ENCODE data around the gene GREB1L.

Gene GREB1L

DNA sequence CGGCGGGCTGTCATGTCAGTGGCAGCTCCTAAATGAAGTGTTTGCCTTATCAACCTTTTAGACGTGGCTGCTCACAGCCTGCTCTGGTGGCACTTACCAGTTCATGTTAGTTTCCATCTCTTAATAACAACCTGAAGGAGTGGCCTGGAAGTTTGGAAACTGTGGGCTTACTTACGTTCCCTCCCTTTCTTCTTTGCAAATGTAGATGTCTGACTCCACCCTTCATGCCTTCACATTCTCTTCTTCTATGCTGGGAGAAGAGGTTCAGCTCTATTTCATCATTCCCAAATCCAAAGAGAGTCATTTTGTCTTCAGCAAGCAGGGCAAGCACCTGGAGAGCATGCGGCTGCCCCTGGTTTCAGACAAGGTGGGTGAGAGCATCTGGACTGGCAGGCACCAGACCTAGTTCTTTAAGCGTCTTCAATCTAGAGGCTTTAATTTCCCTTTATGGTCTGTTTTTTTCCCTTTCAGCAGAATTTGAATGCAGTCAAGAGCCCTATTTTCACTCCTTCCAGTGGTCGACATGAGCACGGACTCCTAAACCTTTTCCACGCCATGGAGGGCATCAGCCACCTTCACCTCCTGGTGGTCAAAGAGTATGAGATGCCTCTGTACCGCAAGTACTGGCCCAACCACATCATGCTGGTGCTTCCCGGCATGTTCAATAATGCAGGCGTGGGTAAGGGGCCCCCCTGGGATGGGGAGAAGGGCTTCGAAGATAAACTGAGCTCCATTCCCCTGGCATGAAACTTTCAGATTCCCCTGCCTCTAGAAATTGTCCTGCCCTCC, 266.1 kb downstream of the GREB1L start:
- no peaks in the 10 kb centered on the region for H3K9me3 ChIP-seq (ENCODE audit: control insufficient read depth in 2 of 2, low read length in 2 of 2)
- no peaks in the 10 kb centered on the region for H3K27me3 ChIP-seq (ENCODE audit: control insufficient read depth in 1 of 2, insufficient read depth in 2 of 2, low read length in 2 of 2)
- H3K4me3 ChIP-seq (ENCODE audit: low read length in 2 of 2) = no peak overlapping the region
- no peaks in the 10 kb centered on the region for H3K4me1 ChIP-seq (ENCODE audit: control insufficient read depth, insufficient read depth, low read length)
- peaks cover 2 to 6% of the 10 kb centered on the region in 2 donors for H3K36me3 ChIP-seq (ENCODE audit: control insufficient read depth in 2 of 2, insufficient read depth in 2 of 2, low read length in 2 of 2)
- H3K9ac ChIP-seq (ENCODE audit: low read length in 2 of 2) = no peak overlapping the region
- H3K27ac ChIP-seq (ENCODE audit: low read length) = no peak overlapping the region

DNA sequence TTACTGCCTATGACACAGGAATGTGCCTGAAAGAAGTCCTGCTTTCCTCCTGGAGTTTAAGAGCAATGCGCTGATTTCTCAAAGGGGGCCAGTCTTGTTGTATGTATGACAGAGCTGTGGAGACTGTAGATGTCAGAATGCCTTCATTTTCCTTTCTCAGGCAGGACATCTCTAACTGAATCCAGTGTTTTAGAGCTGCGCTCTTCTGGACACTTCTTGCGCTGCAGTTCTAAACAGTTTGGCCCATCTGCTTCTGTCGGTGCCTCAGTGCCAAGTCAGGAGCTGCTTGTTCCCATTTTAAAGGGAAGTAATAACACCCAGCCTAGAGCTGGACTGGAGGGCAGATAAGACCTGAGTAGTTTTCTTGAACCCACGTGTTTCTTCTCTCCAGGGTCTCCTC, 267.0 kb downstream of the GREB1L start:
- no peak overlapping the region for H3K4me3 ChIP-seq (ENCODE audit: low read length in 2 of 2)
- H3K27me3 ChIP-seq (ENCODE audit: control insufficient read depth in 1 of 2, insufficient read depth in 2 of 2, low read length in 2 of 2) = no peaks in the 10 kb centered on the region
- H3K4me1 ChIP-seq (ENCODE audit: control insufficient read depth, insufficient read depth, low read length) = no peaks in the 10 kb centered on the region
- H3K36me3 ChIP-seq (ENCODE audit: control insufficient read depth in 2 of 2, insufficient read depth in 2 of 2, low read length in 2 of 2) = peaks cover 10 to 12% of the 10 kb centered on the region in 2 donors
- no peak overlapping the region for H3K9ac ChIP-seq (ENCODE audit: low read length in 2 of 2)
- H3K27ac ChIP-seq (ENCODE audit: low read length) = no peak overlapping the region
- no peaks in the 10 kb centered on the region for H3K9me3 ChIP-seq (ENCODE audit: control insufficient read depth in 2 of 2, low read length in 2 of 2)

DNA sequence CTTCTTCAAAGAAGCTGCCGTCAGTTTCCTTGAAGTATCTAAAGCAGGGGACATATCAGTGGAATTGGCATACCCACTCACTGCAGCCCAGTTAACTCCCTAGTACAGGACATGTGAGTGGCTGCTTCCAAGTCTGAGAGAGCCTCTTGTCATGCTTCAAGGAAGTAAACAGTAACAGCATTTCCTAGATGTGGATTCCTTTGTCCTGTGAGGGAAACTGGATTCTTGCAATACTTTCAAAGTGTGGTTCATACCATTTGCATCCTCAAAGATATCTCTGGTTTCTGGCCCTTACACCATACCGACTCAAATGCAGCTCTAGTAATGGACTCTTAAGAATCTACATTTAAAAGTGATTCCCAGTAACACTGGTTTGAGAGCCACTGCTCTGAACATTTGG, 271.3 kb downstream of the GREB1L start:
- no peak overlapping the region for H3K9ac ChIP-seq (ENCODE audit: low read length in 2 of 2)
- no peaks in the 10 kb centered on the region for H3K4me1 ChIP-seq (ENCODE audit: control insufficient read depth, insufficient read depth, low read length)
- no peak overlapping the region for H3K27ac ChIP-seq (ENCODE audit: low read length)
- H3K27me3 ChIP-seq (ENCODE audit: control insufficient read depth in 1 of 2, insufficient read depth in 2 of 2, low read length in 2 of 2) = no peaks in the 10 kb centered on the region
- peaks cover 9 to 12% of the 10 kb centered on the region in 2 donors for H3K36me3 ChIP-seq (ENCODE audit: control insufficient read depth in 2 of 2, insufficient read depth in 2 of 2, low read length in 2 of 2)
- no peaks in the 10 kb centered on the region for H3K9me3 ChIP-seq (ENCODE audit: control insufficient read depth in 2 of 2, low read length in 2 of 2)
- no peak overlapping the region for H3K4me3 ChIP-seq (ENCODE audit: low read length in 2 of 2)

DNA sequence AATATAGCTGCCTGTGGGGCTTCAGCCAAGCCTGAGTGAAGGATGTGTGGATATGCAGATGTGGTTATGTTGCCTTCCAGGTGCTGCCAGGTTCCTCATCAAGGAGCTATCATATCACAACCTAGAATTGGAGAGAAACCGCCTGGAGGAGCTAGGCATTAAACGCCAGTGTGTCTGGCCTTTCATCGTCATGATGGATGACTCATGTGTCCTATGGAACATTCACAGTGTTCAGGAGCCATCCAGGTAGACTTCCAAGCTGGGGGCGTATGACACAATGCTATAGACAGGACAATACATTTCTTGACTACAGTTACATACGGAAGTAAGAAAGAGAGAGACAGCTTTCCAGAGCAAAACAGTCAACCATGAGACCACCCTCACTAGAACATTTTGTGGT, 271.7 kb downstream of the GREB1L start:
- Histone ChIP-seq H3K9ac (ENCODE audit: low read length in 2 of 2) (no peak overlapping the region), H3K27me3 (ENCODE audit: control insufficient read depth in 1 of 2, insufficient read depth in 2 of 2, low read length in 2 of 2) (no peaks in the 10 kb centered on the region), H3K36me3 (ENCODE audit: control insufficient read depth in 2 of 2, insufficient read depth in 2 of 2, low read length in 2 of 2) (peaks cover 9 to 12% of the 10 kb centered on the region in 2 donors), H3K27ac (ENCODE audit: low read length) (no peak overlapping the region), H3K4me3 (ENCODE audit: low read length in 2 of 2) (no peak overlapping the region), H3K4me1 (ENCODE audit: control insufficient read depth, insufficient read depth, low read length) (no peaks in the 10 kb centered on the region), H3K9me3 (ENCODE audit: control insufficient read depth in 2 of 2, low read length in 2 of 2) (no peaks in the 10 kb centered on the region)

DNA sequence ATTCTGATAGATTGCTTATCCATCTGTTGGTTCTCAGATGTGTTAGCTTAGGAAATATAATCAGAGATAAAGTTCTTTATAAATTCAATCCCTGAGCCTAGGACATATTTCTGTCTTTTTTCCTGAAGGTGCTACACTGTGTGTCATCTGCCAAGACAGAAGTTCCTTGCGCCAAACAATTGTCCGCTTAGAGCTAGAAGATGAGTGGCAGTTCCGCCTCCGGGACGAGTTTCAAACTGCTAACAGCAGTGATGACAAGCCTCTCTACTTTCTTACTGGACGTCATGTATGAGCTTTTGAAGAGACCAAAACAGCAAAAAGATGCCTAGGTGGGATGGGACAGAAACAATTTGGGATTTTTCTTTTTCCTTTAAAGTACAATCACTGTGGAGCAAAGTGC, 280.5 kb downstream of the GREB1L start:
- Histone ChIP-seq H3K27ac (ENCODE audit: low read length) (no peak overlapping the region), H3K36me3 (ENCODE audit: control insufficient read depth in 2 of 2, insufficient read depth in 2 of 2, low read length in 2 of 2) (peaks cover 6 to 11% of the 10 kb centered on the region in 2 donors), H3K9me3 (ENCODE audit: control insufficient read depth in 2 of 2, low read length in 2 of 2) (no peaks in the 10 kb centered on the region), H3K27me3 (ENCODE audit: control insufficient read depth in 1 of 2, insufficient read depth in 2 of 2, low read length in 2 of 2) (no peaks in the 10 kb centered on the region), H3K4me3 (ENCODE audit: low read length in 2 of 2) (no peak overlapping the region), H3K9ac (ENCODE audit: low read length in 2 of 2) (no peak overlapping the region), H3K4me1 (ENCODE audit: control insufficient read depth, insufficient read depth, low read length) (no peaks in the 10 kb centered on the region)

DNA sequence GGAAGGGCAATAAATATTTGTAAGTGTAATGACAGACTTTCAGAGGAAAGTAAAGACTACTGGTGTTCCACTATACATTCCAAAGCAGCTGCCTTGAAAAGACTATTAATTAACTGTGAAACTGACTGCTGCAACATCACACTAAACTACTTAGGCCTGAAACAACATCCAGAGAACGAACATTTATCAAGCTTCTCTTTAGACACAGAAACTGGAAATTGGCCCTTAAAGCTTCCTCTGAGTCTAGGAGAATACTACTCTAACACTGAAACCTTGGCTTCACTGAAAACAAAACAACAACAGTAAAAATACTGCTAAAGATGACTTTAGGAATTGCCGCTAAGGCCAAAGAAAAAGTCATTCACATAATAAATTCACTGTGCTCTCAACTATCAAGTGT, 283.9 kb downstream of the GREB1L start:
- Histone ChIP-seq H3K36me3 (ENCODE audit: control insufficient read depth in 2 of 2, insufficient read depth in 2 of 2, low read length in 2 of 2) (peaks cover 6 to 12% of the 10 kb centered on the region in 2 donors), H3K4me1 (ENCODE audit: control insufficient read depth, insufficient read depth, low read length) (no peaks in the 10 kb centered on the region)

DNA sequence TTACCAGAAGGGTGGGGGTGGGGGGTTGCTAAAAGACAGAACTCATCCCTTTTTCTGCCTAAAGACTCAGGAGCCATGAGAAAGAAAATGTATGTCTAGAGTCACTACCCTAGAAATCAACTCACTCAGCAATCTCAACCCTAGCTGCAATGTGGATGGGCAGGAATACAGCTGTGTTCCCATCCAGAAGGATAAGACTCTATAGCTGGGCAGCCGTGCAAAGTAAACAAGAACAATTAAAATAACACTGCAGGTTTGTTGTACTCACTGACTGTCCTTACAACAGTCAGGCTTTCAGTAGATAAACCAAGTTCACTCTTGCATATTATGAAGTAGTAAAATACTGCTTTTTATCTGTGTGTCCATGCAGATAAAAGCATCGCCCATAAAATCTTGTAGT, 284.4 kb downstream of the GREB1L start:
- Histone ChIP-seq H3K36me3 (ENCODE audit: control insufficient read depth in 2 of 2, insufficient read depth in 2 of 2, low read length in 2 of 2) (peaks cover 10 to 17% of the 10 kb centered on the region in 2 donors), H3K4me3 (ENCODE audit: low read length in 2 of 2) (no peak overlapping the region), H3K9me3 (ENCODE audit: control insufficient read depth in 2 of 2, low read length in 2 of 2) (no peaks in the 10 kb centered on the region), H3K27me3 (ENCODE audit: control insufficient read depth in 1 of 2, insufficient read depth in 2 of 2, low read length in 2 of 2) (no peaks in the 10 kb centered on the region), H3K27ac (ENCODE audit: low read length) (no peak overlapping the region), H3K4me1 (ENCODE audit: control insufficient read depth, insufficient read depth, low read length) (no peaks in the 10 kb centered on the region), H3K9ac (ENCODE audit: low read length in 2 of 2) (no peak overlapping the region)

More for the DNA sequence above, 283.9 kb downstream of the GREB1L start:
- no peaks in the 10 kb centered on the region for H3K9me3 ChIP-seq (ENCODE audit: control insufficient read depth in 2 of 2, low read length in 2 of 2)
- no peak overlapping the region for H3K4me3 ChIP-seq (ENCODE audit: low read length in 2 of 2)
- H3K27ac ChIP-seq (ENCODE audit: low read length) = no peak overlapping the region
- H3K27me3 ChIP-seq (ENCODE audit: control insufficient read depth in 1 of 2, insufficient read depth in 2 of 2, low read length in 2 of 2) = no peaks in the 10 kb centered on the region
- H3K9ac ChIP-seq (ENCODE audit: low read length in 2 of 2) = no peak overlapping the region

DNA sequence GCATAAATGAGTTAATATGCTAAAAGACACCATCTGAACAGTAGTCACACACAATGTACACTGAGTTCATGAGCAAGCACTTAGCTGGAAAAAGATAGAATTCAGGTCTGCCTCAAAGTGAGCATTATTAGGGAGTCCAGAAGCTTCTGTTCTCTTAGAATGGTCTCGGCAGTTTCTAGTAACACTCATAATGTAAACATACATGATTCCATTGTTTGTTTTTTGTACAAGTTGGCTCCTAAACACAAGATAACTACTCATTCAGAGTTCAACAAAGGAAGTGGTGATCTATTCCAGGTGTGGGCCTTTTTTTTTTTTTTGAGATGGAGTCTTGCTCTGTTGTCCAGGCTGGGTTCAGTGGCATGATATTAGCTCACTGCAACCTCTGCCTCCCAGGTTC, 292.3 kb downstream of the GREB1L start:
- no peak overlapping the region for H3K27ac ChIP-seq (ENCODE audit: low read length)
- no peak overlapping the region for H3K9ac ChIP-seq (ENCODE audit: low read length in 2 of 2)
- H3K9me3 ChIP-seq (ENCODE audit: control insufficient read depth in 2 of 2, low read length in 2 of 2) = no peaks in the 10 kb centered on the region
- H3K4me1 ChIP-seq (ENCODE audit: control insufficient read depth, insufficient read depth, low read length) = no peaks in the 10 kb centered on the region
- no peak overlapping the region for H3K4me3 ChIP-seq (ENCODE audit: low read length in 2 of 2)
- peaks cover 18 to 19% of the 10 kb centered on the region in 2 donors for H3K36me3 ChIP-seq (ENCODE audit: control insufficient read depth in 2 of 2, insufficient read depth in 2 of 2, low read length in 2 of 2)
- no peaks in the 10 kb centered on the region for H3K27me3 ChIP-seq (ENCODE audit: control insufficient read depth in 1 of 2, insufficient read depth in 2 of 2, low read length in 2 of 2)

DNA sequence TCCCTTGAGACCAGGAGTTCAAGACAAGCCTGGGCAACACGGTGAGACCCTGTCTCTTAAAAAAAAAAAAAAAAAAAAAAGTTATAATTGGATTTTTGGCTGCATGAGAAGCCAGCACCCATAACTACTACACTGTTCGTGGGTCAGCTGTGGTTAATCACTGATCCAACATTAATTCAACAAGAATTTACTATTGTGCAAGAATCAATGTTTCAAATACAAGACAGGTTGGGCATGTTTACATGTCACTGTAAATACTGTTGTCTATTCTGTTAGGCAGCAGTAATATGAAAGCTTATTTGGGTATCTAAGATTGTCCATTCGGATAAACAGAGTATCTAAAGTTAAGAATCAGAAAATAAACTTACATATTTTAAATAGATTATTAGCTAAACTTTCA, 296.2 kb downstream of the GREB1L start:
- Histone ChIP-seq H3K4me3 (ENCODE audit: low read length in 2 of 2) (no peak overlapping the region), H3K9ac (ENCODE audit: low read length in 2 of 2) (no peak overlapping the region)

DNA sequence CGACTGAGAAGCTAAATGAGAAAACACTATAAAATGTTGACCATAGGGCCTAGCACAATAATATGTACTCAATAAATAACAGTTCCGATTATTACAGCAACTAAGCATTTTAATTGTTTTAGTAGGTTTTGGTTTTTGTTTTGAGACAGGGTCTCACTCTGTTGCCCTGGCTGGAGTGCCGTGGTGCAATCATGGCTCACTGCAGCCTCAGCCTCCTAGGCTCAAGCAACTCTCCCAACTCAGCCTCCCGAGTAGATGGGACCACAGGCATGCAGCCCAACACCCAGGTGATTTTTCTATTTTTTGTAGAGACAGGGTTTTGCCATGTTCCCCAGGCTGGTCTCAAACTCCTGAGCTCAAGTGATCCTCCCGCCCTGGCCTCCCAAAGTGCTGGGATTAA, 304.4 kb downstream of the GREB1L start:
- Histone ChIP-seq H3K4me1 (ENCODE audit: control insufficient read depth, insufficient read depth, low read length) (no peaks in the 10 kb centered on the region), H3K4me3 (ENCODE audit: low read length in 2 of 2) (no peak overlapping the region), H3K27ac (ENCODE audit: low read length) (no peak overlapping the region), H3K27me3 (ENCODE audit: control insufficient read depth in 1 of 2, insufficient read depth in 2 of 2, low read length in 2 of 2) (no peaks in the 10 kb centered on the region), H3K36me3 (ENCODE audit: control insufficient read depth in 2 of 2, insufficient read depth in 2 of 2, low read length in 2 of 2) (peaks cover 2 to 4% of the 10 kb centered on the region in 2 donors), H3K9ac (ENCODE audit: low read length in 2 of 2) (no peak overlapping the region), H3K9me3 (ENCODE audit: control insufficient read depth in 2 of 2, low read length in 2 of 2) (no peaks in the 10 kb centered on the region)

More for the DNA sequence above, 296.2 kb downstream of the GREB1L start:
- Histone ChIP-seq H3K4me1 (ENCODE audit: control insufficient read depth, insufficient read depth, low read length) (no peaks in the 10 kb centered on the region), H3K27ac (ENCODE audit: low read length) (no peak overlapping the region), H3K36me3 (ENCODE audit: control insufficient read depth in 2 of 2, insufficient read depth in 2 of 2, low read length in 2 of 2) (peaks cover 6 to 12% of the 10 kb centered on the region in 2 donors), H3K9me3 (ENCODE audit: control insufficient read depth in 2 of 2, low read length in 2 of 2) (no peaks in the 10 kb centered on the region), H3K27me3 (ENCODE audit: control insufficient read depth in 1 of 2, insufficient read depth in 2 of 2, low read length in 2 of 2) (no peaks in the 10 kb centered on the region)

DNA sequence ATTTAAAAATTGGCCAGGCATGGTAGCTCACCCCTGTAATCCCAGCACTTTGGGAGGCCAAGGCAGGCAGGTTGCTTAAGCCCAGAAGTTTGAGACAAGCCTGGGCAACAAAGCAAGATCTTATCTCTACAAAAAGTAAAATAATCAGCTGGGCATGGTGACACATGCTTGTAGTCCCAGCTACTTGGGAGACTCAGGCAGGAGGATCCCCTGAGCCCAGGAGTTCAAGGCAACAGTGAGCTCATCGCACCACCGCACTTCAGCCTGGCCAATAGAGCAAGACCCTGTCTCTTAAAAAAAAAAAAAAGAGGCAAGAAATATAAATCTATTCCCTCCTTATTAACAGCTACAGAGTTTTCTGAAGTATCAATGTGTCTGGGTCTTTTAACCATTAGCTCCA, 306.6 kb downstream of the GREB1L start:
- Histone ChIP-seq H3K4me3 (ENCODE audit: low read length in 2 of 2) (no peak overlapping the region), H3K27ac (ENCODE audit: low read length) (no peak overlapping the region), H3K9ac (ENCODE audit: low read length in 2 of 2) (no peak overlapping the region), H3K9me3 (ENCODE audit: control insufficient read depth in 2 of 2, low read length in 2 of 2) (no peaks in the 10 kb centered on the region), H3K4me1 (ENCODE audit: control insufficient read depth, insufficient read depth, low read length) (no peaks in the 10 kb centered on the region), H3K36me3 (ENCODE audit: control insufficient read depth in 2 of 2, insufficient read depth in 2 of 2, low read length in 2 of 2) (peaks cover 2 to 7% of the 10 kb centered on the region in 2 donors), H3K27me3 (ENCODE audit: control insufficient read depth in 1 of 2, insufficient read depth in 2 of 2, low read length in 2 of 2) (no peaks in the 10 kb centered on the region)
